NCI-H82 (cell line): ENCODE results near the gene SPTBN4.

Experiments
- DNase-seq: peaks from one replicate; lab custom pipeline; 2025; lab: John Stamatoyannopoulos, UW

SPTBN4 gene

DNA sequence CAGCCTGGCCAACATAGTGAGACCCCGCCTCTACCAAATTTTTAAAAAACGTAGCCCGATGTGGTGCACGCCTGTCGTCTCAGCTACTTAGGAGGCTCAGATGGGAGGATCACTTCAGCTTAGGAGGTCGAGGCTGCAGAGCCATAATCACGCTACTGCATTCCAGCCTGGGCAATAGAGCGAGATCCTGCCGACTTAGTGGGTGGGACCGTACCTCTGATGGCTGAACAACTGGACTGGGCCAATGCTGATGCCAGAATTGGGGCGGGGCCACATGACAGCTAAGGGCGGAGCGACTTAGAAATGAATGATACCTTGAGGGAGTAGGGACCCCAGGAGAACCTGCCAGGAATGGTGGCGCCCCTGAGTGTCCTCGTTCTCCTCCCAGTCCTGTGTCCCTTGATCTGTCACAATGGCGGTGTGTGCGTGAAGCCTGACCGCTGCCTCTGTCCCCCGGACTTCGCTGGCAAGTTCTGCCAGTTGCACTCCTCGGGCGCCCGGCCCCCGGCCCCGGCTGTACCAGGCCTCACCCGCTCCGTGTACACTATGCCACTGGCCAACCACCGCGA lies 137.9 kb downstream of the SPTBN4 start:
- DNase-seq, result no peak

DNA sequence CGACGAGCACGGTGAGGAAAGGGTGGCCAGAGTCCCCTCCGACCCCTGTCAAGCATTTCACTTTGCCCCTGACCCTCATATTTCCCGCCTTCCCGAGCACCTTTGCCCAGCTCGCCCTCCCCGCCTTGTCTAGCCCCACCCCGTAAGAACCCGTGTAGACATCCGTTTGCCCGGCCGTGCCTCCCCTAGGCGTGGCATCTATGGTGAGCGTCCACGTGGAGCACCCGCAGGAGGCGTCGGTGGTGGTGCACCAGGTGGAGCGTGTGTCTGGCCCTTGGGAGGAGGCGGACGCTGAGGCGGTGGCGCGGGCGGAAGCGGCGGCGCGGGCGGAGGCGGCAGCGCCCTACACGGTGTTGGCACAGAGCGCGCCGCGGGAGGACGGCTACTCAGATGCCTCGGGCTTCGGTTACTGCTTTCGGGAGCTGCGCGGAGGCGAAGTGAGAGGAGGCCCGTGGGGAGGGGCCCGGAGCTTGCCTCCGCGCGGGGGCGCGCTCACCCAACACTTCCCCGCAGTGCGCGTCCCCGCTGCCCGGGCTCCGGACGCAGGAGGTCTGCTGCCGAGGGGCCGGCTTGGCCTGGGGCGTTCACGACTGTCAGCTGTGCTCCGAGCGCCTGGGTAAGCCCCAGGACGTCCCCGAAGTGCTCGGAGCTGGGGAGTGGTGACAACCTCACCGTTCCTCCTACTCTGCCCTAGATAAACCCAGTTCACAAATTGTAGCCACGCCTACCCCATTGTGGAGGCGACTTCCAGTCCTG lies 138.6 kb downstream of the SPTBN4 start:
- DNase-seq, result peak; percentile 74

DNA sequence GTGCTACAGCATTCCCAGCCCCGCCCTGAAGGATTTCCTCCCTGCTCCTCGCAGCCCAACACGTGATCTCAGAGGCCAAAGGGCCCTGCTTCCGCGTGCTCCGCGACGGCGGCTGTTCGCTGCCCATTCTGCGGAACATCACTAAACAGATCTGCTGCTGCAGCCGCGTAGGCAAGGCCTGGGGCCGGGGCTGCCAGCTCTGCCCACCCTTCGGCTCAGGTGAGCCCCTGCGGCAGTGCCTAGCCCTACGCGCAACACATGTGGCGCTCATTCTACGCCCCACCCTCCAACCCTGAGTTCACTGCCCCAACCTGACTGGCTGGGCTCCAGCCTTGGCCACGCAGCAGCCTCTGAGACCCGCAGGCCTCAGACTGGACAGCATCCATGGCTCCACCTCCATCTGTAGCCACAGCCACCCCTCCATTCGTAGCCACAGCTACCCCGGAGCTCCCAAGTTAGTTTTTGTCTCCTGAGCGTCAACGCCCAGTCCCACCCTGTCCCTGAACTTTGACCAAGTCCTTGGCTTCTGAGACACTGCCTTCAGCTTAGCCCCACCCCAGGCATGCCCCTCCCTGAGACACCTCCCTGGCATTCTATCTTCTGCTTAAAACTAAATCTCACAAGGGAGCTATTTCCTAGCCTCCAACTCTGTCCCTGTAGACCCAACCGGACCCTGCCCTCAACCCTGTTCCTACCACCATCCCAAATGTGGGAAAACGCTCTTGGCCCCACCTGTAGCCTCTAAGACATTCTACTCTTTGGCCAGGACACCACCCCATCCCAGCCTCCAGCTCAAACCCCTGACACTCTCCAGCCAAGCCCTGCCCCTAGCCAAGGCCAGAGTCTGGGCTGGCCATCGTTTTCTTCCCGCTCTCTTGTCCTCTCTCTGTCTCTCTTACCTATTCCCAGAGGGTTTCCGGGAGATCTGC lies 140.8 kb downstream of the SPTBN4 start:
- DNase-seq, result no peak

DNA sequence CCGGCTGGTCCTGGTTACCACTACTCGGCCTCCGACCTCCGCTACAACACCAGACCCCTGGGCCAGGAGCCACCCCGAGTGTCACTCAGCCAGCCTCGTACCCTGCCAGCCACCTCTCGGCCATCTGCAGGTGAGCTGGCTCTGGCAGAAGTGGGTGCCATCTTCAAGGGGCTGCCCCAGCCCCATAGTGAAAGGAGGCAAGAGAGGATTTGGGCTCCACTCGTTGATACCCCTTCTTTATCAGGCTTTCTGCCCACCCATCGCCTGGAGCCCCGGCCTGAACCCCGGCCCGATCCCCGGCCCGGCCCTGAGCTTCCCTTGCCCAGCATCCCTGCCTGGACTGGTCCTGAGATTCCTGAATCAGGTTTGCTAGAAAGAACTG lies 141.4 kb downstream of the SPTBN4 start:
- no peak for DNase-seq

DNA sequence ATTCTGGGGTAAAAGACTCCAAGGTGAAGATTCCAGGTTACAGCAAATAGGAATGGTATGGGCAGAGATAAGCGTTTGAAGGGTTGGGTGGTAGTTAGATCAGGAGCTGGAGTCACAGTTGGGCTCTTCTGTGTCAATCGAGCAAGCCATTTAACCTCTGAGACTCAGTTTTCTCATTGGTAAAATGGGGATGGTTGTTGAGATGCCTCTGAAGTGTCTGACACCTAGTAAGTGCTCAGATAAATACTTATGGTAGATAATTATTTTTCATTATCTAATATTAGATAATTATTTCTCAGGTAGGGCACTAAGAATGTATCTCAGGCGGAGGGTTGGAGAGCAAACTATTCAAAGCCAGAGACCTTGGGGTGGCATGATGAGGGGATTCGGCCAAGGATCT lies 142.2 kb downstream of the SPTBN4 start:
- DNase-seq, result no peak

DNA sequence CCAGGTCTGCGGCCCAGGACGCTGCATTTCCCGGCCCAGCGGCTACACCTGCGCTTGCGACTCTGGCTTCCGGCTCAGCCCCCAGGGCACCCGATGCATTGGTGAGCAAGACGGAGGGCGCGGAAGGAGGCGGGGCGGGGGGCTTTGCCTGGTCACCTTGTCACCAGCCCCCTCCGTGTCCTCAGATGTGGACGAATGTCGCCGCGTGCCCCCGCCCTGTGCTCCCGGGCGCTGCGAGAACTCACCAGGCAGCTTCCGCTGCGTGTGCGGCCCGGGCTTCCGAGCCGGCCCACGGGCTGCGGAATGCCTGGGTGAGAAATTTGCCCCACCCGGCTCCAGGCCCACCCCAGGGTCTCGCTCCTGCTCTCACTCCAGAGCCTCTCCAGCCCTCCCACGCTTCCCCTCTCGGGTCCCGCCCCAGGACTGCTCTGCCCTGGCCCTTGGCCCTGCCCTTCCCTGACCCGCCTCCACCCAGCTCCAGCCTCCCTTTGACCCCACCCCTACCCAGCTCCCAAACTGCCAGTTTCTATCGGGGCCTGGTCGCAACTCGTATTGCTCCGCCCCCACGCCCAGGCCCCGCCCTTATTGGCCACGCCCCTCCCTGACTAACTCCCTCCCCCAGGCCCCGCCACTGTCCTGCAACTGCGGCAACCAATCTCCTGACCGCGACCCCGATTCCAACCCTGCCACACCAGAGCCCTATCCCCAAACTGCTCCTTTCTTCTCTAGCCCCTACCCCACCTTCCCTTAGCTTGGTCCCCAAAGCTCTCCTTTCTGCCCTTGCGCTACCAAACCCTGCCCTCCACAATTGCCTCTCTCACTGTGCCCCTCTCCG lies 143.0 kb downstream of the SPTBN4 start:
- peak; percentile 34 for DNase-seq

DNA sequence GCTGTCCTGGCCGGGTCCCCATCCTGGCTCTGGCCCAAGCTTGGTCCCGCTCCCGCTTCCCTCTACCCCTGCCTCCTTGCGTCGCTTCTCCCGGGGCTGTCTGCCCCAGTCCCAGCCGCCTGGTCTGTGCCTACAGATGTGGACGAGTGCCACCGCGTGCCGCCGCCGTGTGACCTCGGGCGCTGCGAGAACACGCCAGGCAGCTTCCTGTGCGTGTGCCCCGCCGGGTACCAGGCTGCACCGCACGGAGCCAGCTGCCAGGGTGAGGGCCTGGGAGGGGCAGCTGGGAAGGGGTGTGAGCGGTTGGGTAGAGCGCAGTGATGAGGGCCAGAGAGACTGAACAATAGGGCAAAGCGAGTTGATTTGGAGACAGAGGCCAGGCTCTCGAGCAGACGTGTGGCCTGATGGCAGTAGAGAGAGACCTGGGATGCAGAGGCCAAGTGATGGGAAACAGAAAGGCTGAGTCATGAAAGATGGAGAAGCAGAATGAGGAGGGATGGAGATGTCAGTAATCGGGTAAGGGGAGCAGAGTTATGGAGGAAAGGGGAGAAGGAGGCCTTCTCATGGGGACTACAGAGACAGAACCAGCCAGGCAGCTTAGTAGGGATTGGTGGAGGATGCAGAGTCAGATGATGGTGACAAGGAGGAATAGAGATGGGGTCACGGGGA lies 143.7 kb downstream of the SPTBN4 start:
- DNase-seq, result no peak

DNA sequence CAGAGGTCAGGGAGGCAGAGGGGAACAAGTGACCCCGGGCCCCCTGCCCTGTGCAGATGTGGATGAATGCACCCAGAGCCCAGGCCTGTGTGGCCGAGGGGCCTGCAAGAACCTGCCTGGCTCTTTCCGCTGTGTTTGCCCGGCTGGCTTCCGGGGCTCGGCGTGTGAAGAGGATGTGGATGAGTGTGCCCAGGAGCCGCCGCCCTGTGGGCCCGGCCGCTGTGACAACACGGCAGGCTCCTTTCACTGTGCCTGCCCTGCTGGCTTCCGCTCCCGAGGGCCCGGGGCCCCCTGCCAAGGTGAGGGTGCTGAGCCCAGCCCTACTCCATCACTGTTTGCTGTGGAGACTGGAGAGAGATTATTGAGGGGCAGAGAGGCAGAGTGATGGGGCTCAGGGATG lies 144.3 kb downstream of the SPTBN4 start:
- DNase-seq, result no peak

DNA sequence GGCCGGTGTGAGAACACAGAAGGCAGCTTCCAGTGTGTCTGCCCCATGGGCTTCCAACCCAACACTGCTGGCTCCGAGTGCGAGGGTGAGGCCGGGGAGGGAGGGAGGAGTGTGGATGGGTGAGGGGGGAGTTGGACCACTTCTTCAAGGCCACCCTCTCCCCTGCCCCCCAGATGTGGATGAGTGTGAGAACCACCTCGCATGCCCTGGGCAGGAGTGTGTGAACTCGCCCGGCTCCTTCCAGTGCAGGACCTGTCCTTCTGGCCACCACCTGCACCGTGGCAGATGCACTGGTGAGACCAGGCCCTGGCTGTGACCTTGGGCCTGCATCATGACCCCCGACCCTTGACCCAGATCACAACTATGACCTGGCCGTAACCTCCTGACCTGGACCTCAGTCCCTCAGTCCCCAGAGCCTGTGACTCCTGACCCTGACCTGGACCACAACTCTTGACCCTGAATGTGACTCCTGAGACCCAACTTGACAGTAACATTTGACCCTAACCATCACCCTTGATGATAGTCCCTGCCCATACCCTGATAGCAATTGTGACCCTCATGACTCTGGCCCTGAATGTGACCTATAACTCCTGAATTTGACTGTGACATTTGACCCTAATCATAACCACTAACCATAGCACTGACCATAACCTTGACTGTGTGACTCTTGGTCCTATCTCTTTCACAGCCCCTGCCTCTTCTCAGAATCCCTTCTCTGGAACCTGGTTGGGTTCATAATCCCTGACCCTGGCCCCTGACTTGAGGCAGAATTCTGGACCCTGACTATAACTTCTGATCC lies 145.3 kb downstream of the SPTBN4 start:
- no peak for DNase-seq

DNA sequence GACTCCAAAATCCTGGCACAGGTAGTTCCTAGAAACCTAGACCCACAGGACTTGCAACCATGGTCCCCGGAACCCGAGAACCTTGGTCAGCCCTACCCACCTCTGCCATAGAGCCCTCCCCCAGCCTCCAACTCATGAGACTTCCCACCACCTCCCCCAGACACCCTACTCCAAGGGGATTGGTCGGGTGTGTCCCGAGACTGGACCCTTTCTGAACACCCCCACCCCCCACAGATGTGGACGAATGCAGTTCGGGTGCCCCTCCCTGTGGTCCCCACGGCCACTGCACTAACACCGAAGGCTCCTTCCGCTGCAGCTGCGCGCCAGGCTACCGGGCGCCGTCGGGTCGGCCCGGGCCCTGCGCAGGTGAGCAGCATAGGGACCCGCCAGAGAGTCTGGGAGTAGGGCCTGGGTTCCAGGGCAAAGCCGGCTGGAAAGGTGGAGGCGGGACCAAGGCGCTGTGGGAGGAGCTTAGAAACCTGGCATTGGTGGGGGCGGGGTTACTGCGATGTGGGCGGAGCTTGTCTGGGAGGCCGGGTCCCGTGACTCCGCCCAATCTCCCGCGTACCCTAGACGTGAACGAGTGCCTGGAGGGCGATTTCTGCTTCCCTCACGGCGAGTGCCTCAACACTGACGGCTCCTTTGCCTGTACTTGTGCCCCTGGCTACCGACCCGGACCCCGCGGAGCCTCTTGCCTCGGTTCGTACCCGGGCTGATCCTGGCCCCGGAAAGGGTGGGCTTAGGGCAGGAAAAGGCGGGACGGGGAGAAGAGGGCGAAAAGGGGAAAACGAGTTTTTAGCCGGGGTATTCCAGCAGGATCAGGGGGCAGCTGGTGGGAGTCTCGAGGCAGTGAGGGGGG lies 146.3 kb downstream of the SPTBN4 start:
- DNase-seq, result peak; percentile 55

DNA sequence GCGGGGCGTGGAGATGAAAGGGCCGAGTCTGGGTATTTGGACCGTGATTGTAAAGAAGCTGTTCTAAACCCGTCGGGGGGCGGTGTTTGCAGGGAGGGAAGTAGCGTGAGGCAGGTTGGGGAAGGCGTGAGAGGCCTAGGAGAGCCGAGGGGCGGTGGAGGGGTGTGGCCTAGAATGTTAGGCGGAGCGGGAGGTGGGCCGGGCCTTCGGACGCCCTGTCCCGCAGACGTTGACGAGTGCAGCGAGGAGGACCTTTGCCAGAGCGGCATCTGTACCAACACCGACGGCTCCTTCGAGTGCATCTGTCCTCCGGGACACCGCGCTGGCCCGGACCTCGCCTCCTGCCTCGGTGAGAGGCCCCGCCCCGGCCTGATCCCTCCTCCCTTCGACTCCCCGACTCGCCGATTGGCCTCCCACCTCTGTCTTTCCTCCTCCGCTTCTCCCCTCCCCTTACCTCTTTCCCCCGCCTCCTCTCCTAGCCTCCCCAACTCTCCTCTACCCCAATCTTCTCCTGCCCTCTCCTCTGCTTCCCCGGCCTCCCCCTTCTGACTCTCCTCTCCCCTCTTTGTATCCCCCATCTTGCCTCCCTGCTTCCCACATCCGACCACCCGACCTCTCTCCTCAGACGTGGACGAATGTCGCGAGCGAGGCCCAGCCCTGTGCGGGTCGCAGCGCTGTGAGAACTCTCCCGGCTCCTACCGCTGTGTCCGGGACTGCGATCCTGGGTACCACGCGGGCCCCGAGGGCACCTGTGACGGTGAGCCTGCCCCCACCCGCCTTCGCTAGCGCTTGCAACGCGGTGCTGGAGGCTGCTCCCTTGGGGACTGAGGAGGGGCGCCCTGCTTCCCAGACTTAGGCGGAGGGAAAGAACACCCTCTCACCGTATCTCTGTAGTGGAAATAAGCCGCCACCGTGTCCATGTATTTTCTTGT lies 147.2 kb downstream of the SPTBN4 start:
- DNase-seq, result peak; percentile 86

DNA sequence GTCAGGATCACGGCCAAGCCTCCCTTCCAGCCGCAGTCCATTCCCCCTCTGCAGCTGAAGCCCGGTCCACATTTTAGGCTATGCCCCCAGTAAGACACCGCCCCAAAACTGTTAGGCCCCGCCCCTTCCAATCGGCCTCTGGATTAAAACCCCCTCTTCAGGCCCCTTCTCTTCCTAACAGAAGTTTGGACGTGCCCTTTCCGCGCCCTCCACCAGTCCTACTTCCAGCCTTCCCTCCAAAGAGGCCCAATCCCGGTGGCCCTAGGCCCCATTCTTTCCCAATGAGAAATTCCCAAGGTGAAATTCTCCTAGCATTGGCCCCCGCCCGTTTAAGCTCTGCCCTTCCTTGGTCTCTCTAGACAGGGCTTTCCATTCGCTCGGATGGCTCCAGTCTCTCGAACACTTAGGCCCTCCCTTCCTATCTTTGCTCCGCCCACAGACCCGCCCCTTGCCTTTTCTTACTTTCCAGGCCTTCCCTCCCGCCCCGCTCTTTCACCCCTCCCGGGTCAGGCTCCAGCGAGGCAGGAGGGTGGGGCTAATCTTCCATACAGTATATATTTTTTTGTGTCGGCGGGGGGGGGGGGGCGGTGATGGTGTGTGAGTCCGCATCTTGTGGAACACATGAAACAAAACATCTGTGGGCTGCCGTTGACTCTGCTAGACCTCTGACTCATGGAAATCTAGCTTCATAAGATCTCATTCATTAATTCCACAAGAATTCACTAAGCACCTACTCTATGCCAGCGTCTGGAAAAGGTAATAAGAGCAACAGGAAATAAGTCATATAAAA lies 148.0 kb downstream of the SPTBN4 start:
- DNase-seq, result peak; percentile 90

DNA sequence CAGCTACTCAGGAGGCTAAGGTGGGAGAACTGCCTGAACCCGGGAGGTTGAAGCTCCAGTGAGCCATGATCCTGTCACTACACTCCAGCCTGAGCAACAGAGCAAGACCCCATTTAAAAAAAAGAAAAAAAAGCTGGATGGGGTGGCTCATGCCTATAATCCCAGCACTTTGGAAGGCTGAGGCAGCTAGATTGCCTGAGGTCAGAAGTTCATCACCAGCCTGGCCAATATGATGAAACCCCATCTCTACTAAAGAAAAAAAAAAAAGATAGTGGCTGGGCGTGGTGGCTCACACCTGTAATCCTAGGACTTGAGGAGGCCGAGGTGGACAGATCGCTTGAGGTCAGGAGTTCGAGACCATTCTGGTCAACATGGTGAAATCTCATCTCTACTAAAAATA lies 149.4 kb downstream of the SPTBN4 start:
- DNase-seq, result no peak

DNA sequence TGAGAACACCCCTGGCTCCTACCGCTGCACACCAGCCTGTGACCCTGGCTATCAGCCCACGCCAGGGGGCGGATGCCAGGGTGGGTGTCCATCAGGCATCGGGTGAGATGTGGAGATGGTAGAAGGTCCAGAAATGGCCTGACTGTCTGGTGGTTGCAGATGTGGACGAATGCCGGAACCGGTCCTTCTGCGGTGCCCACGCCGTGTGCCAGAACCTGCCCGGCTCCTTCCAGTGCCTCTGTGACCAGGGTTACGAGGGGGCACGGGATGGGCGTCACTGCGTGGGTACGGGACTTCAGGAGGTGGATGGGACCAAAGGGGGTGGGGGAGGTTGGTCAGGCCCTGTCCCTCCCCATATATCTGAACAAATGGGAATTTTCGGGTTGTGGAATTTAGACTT lies 150.1 kb downstream of the SPTBN4 start:
- DNase-seq, result no peak

DNA sequence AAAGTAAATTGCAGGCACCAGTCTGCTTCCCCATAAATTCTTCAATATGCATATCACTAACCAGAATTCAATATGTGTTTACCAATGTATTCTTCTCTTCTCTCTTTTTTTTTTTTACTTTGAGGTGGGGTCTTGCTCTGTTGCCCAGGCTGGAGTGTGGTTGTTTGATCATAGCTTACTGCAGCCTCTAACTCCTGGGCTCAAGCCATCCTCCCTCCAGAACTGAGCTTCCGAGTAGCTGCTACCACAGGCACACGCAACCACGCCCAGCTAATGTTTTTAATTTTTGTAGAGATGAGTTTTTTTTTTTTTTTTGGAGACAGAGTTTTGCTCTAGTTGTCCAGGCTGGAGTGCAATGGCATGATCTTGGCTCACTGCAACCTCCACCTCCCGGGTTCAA lies 151.2 kb downstream of the SPTBN4 start:
- no peak for DNase-seq

DNA sequence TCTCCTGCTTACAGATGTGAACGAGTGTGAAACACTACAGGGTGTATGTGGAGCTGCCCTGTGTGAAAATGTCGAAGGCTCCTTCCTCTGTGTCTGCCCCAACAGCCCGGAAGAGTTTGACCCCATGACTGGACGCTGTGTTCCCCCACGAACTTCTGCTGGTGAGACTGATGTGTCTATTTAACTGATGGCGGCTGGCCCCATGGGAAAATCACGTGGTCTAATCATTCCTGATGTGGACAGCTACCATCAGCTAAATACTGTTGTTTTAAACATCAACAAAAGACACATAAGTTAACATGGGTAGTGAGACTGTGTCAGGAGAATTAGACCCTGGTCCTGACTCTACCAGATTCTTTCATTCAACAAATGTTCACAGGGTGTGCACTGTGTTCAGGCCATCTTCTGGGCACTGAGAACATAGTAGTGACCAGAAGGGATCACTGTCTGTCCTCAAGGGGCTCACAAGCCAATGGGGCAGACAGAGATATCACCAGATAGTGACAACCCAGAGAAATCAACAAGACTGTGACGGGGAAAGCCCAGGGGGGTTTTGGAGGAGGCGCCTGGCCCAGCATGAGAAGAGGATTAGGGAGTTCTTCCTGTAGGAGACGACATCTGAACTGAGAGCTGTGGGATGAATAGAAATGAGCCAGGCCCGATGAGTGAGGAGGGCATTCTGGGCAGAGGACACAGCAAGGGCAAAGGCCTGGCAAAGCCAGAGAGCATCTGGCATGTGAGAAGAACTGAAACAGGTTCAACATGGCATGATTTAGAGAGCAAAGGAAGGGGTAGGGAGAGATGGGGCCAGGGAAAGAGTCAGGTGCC lies 152.7 kb downstream of the SPTBN4 start:
- no peak for DNase-seq

DNA sequence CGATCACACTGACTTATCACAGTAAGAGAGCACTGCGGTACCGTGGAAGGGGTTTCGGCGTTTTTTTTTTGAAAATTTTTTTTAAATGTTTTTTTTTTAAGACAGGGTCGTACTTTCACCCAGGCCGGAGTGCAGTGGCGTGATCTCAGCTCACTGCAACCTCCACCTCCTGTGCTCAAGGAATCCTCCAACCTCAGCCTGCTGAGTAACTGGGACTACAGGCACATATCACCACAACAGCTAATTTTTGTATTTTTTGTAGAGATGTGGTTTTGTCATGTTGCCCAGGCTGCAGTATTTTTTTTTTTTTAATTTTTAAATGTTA lies 153.3 kb downstream of the SPTBN4 start:
- DNase-seq, result no peak
